Bronchial epithelial cell (primary cell): ENCODE data around the gene TFDP3. TPM values are rescaled to one million over a fixed set of nuclear protein-coding genes. Genes with fewer than 3 reads are reported as not detected.
A peak's percentile ranks its signal among the peaks of the same experiment; 100 is the strongest.

ENCODE experiments used
- DNase-seq: peaks from one replicate; pipeline ENCODE4 v3.0.0-alpha.2; 2010; ENCODE audit warnings: low read depth
- FAIRE-seq: peaks from 2 replicates; lab custom pipeline; 2011; peaks lifted over from hg19 to GRCh38; lab: Jason Lieb, UNC
- H3K27me3 ChIP-seq: 2 replicates; pipeline ENCODE4 v1.5.1; 2011; ENCODE audit warnings: low read length; ENCODE audit not compliant: control insufficient read depth, insufficient read depth
- H3K36me3 ChIP-seq: 2 replicates; pipeline ENCODE4 v1.5.1; 2011; ENCODE audit warnings: low read length; ENCODE audit not compliant: control insufficient read depth, insufficient read depth
- H3K4me3 ChIP-seq: 2 replicates; pipeline ENCODE4 v1.5.1; 2011; ENCODE audit warnings: mild to moderate bottlenecking, low read depth, low read length, control low read depth
- CTCF ChIP-seq: IDR thresholded peaks from 2 replicates; pipeline ENCODE4 v1.5.1; 2011; ENCODE audit warnings: mild to moderate bottlenecking, moderate library complexity, low read length, control low read depth, inconsistent platforms; ENCODE audit not compliant: insufficient read depth, severe bottlenecking
- total RNA-seq: library from RNA; depleted of rRNA; stranded (reverse); fragments of >200 nt; gene quantifications from 2 replicates; pipeline ENCODE4 v1.2.1, GENCODE V29; 2014

TFDP3 gene
- total RNA-seq, 1 donor from 2014 or later, result not detected

GRCh38 chrX:133235830-133236229 is 17.7 kb upstream of the TFDP3 start:
- H3K4me3 ChIP-seq, result no peak overlapping the region
- TF ChIP-seq CTCF, result no peak
- no peak for FAIRE-seq
- no peaks in the 10 kb centered on the region for H3K36me3 ChIP-seq
- H3K27me3 ChIP-seq, result no peaks in the 10 kb centered on the region
- no peak for DNase-seq

- DNase-seq, result peak; percentile 82
- Histone ChIP-seq H3K36me3 (no peaks in the 10 kb centered on the region), H3K27me3 (no peaks in the 10 kb centered on the region), H3K4me3 (no peak overlapping the region)
- no peak for TF ChIP-seq CTCF
- FAIRE-seq, result no peak
Measured at GRCh38 chrX:133232331-133232730, 14.2 kb upstream of the TFDP3 start.

GRCh38 chrX:133229361-133229760 is 11.2 kb upstream of the TFDP3 start:
- Histone ChIP-seq H3K4me3 (no peak overlapping the region), H3K36me3 (no peaks in the 10 kb centered on the region), H3K27me3 (no peaks in the 10 kb centered on the region)
- DNase-seq (peak; percentile 94), FAIRE-seq (peak; percentile 86)
- TF ChIP-seq CTCF, result no peak

GRCh38 chrX:133215747-133216146 is 2.4 kb downstream of the TFDP3 start:
- FAIRE-seq, result no peak
- no peak overlapping the region for H3K4me3 ChIP-seq
- H3K27me3 ChIP-seq, result no peaks in the 10 kb centered on the region
- H3K36me3 ChIP-seq, result no peaks in the 10 kb centered on the region
- peak; percentile 51 for TF ChIP-seq CTCF
- DNase-seq, result peak; percentile 38

GRCh38 chrX:133215017-133215416 is 3.1 kb downstream of the TFDP3 start:
- no peak for DNase-seq
- Histone ChIP-seq H3K27me3 (no peaks in the 10 kb centered on the region), H3K4me3 (no peak overlapping the region), H3K36me3 (no peaks in the 10 kb centered on the region)
- peak; percentile 28 for FAIRE-seq
- no peak for TF ChIP-seq CTCF

- TF ChIP-seq CTCF, result no peak
- no peak for DNase-seq
Measured at GRCh38 chrX:133214301-133214700, 3.9 kb downstream of the TFDP3 start.

More at GRCh38 chrX:133214301-133214700, 3.9 kb downstream of the TFDP3 start:
- no peak for FAIRE-seq
- Histone ChIP-seq H3K4me3 (no peak overlapping the region), H3K36me3 (no peaks in the 10 kb centered on the region), H3K27me3 (no peaks in the 10 kb centered on the region)
